B cell (primary cell): ENCODE data around the gene EARS2. TPM values are rescaled to one million over a fixed set of nuclear protein-coding genes. Genes with fewer than 3 reads are reported as not detected.
A peak's percentile ranks its signal among the peaks of the same experiment; 100 is the strongest.

ENCODE experiments used
- ATAC-seq: fragments of 200-7000 bp; cut with Tn5 transposase; one replicate; pipeline ENCODE4 v1.10.0; 2021; ENCODE audit warnings: low read depth, mild to moderate bottlenecking, moderate number of reproducible peaks, moderate library complexity
- CTCF ChIA-PET: fragments of 350-600 bp; sonication (Branson Sonifier 250); formaldehyde crosslinking; loops from one replicate; lab custom pipeline; 2021; ENCODE audit warnings: antibody characterized with exemption, inconsistent platforms; lab: Charles Lee
- POLR2A ChIA-PET: fragments of 350-600 bp; sonication (Branson Sonifier 250); formaldehyde crosslinking; loops from one replicate; lab custom pipeline; 2021; ENCODE audit warnings: antibody characterized with exemption; lab: Charles Lee
- DNase-seq: peaks from one replicate; pipeline ENCODE4 v3.0.0; 2013
- H2AFZ ChIP-seq: 2 replicates; pipeline ENCODE4 v1.6.1; 2012; ENCODE audit warnings: mild to moderate bottlenecking, low read depth, low read length; ENCODE audit not compliant: insufficient read depth, poor library complexity, severe bottlenecking
- H3K27ac ChIP-seq, 2 donors: 1 replicate in 1 of 2; 2 replicates in 1 of 2; pipeline ENCODE4 v1.5.1; 2012 to 2013; ENCODE audit warnings: low read length in 2 of 2, mild to moderate bottlenecking in 2 of 2, moderate library complexity in 1 of 2
- H3K27me3 ChIP-seq, 4 experiments: fragments of 200-600 bp in 1 of 4; sonication (generic) in 1 of 4; replicated peaks in 1 of 4; 1 replicate in 2 of 4; 2 replicates in 2 of 4; pipeline versions ENCODE4 v1.6.1 to v1.7.0; 2013 to 2016; ENCODE audit warnings: low read length in 3 of 4, mild to moderate bottlenecking in 2 of 4, mixed read lengths in 1 of 4, moderate library complexity in 1 of 4; ENCODE audit not compliant: insufficient read depth in 4 of 4, control insufficient read depth in 3 of 4; ENCODE audit errors: control extremely low read depth in 1 of 4
- H3K36me3 ChIP-seq, 2 experiments: replicated peaks in 1 of 2; 1 replicate in 1 of 2; 2 replicates in 1 of 2; pipeline versions ENCODE4 v1.6.1 to v1.7.1; 2013; ENCODE audit warnings: low read length in 1 of 2; ENCODE audit not compliant: insufficient read depth in 2 of 2, control insufficient read depth in 1 of 2; ENCODE audit errors: control extremely low read depth in 1 of 2, extremely low read depth in 1 of 2
- H3K4me1 ChIP-seq, 2 donors: fragments of 200-600 bp in 1 of 2; sonication (generic) in 1 of 2; 1 replicate in 1 of 2; 2 replicates in 1 of 2; pipeline versions ENCODE4 v1.5.1 to v1.6.1; 2013 to 2017; ENCODE audit warnings: low read length in 2 of 2; ENCODE audit not compliant: control insufficient read depth in 2 of 2, insufficient read depth in 2 of 2
- H3K4me2 ChIP-seq: replicated peaks from 2 replicates; pipeline ENCODE3; 2012; ENCODE audit warnings: mild to moderate bottlenecking, low read depth, low read length; ENCODE audit not compliant: poor library complexity, severe bottlenecking
- H3K4me3 ChIP-seq, 5 experiments: fragments of 200-600 bp in 1 of 5; sonication (generic) in 1 of 5; 1 replicate in 3 of 5; 2 replicates in 2 of 5; pipeline versions ENCODE4 v1.5.1 to v1.7.0; 2011 to 2016; ENCODE audit warnings: low read length in 4 of 5, mild to moderate bottlenecking in 4 of 5, low read depth in 2 of 5, control low read depth in 1 of 5, moderate library complexity in 1 of 5; ENCODE audit not compliant: insufficient read depth in 1 of 5; ENCODE audit errors: control extremely low read depth in 1 of 5, extremely low read depth in 1 of 5
- H3K79me2 ChIP-seq: fragments of 200-600 bp; sonication (generic); one replicate; pipeline ENCODE4 v1.6.0; 2016; ENCODE audit warnings: low read length; ENCODE audit not compliant: control insufficient read depth, insufficient read depth
- H3K9ac ChIP-seq: fragments of 200-600 bp; sonication (generic); 2 replicates; pipeline ENCODE4 v1.6.1; 2017; ENCODE audit warnings: mild to moderate bottlenecking, low read length, moderate library complexity
- H3K9me3 ChIP-seq, 3 donors: one replicate each; pipeline versions ENCODE4 v1.6.1 to v1.7.1; 2013; ENCODE audit warnings: low read length in 2 of 3; ENCODE audit not compliant: control insufficient read depth in 2 of 3, insufficient read depth in 1 of 3; ENCODE audit errors: control extremely low read depth in 1 of 3
- H4K20me1 ChIP-seq: 2 replicates; pipeline ENCODE4 v1.6.0; 2012; ENCODE audit warnings: mild to moderate bottlenecking, low read length; ENCODE audit not compliant: insufficient read depth, control insufficient read depth, poor library complexity, severe bottlenecking
- H3K27ac Mint-ChIP-seq: one replicate; pipeline ENCODE4 v1.8.0; 2021; ENCODE audit warnings: mixed read lengths
- H3K27me3 Mint-ChIP-seq: one replicate; pipeline ENCODE4 v1.8.0; 2021; ENCODE audit warnings: mixed read lengths
- H3K4me1 Mint-ChIP-seq: one replicate; pipeline ENCODE4 v1.8.0; 2021; ENCODE audit warnings: mixed read lengths
- H3K4me3 Mint-ChIP-seq: one replicate; pipeline ENCODE4 v1.8.0; 2021; ENCODE audit warnings: mixed read lengths
- H3K9me3 Mint-ChIP-seq: one replicate; pipeline ENCODE4 v1.8.0; 2022; ENCODE audit warnings: mixed read lengths; ENCODE audit not compliant: insufficient read depth
- EZH2 ChIP-seq: IDR thresholded peaks from 2 replicates; pipeline ENCODE4 v1.6.1; 2012; ENCODE audit warnings: borderline replicate concordance, low read depth, mild to moderate bottlenecking, moderate library complexity, low read length; ENCODE audit not compliant: insufficient read depth, poor library complexity, severe bottlenecking
- WGBS: methylation state at CpG from one replicate; pipeline ENCODE4 v1.1.5; 2013; ENCODE audit warnings: missing lambda C conversion rate; ENCODE audit not compliant: insufficient coverage; 5-methylcytosine and 5-hydroxymethylcytosine counted together
- intact Hi-C: fragments of 100-400 bp; cut with micrococcal nuclease; formaldehyde crosslinking; loops from one replicate; pipeline ENCODE4 v1.10.0; 2022
- polyA plus RNA-seq: library from polyadenylated mRNA; depleted of rRNA; stranded (reverse); fragments of >200 nt; gene quantifications from 2 replicates; pipeline ENCODE4 v1.2.3, GENCODE V29; 2012
- total RNA-seq, 2 donors: library from RNA; stranded (reverse); fragments of 120-200 nt in 1 of 2; gene quantifications; 1 replicate in 1 of 2; 2 replicates in 1 of 2; pipeline versions ENCODE4 v1.2.3 to v1.2.4, GENCODE V29; 2013 to 2022
- TF ChIP-seq, protein P1 (sequence below): fragments of 200-600 bp; IDR thresholded peaks from one replicate; pipeline ENCODE4 v1.8.0; 2022; ENCODE audit warnings: antibody characterized with exemption, mild to moderate bottlenecking

The EARS2 gene
- total and polyA plus RNA-seq, 2 donors (not counting 1 experiment from before 2014, with no cell fraction given) = 14.6 to 15.1 TPM

DNA sequence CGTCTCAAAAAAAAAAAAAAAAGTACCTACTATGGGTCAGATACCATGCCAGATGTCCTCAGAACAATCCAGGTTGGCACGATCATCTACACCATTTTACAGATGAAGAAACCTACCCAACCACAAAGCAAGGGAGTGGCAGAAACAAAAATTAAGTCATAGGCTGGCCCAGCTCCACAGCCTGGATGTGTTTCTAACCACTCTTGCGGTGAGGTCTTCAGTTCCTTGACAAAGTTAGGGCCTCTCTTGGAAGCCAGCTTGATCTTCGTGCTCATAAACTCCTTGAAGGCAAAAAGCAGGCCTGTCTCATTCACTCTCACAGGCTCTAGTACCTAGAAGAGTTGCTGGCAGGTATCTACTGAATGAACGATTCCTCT, 53.1 kb downstream of the EARS2 start:
- Mint-ChIP-seq H3K4me1 (peaks cover 90% of the 10 kb centered on the region), H3K9me3 (no peaks in the 10 kb centered on the region), H3K27ac (peak overlapping the region; percentile 90), H3K27me3 (no peaks in the 10 kb centered on the region), H3K4me3 (peak overlapping the region; percentile 94)
- H3K79me2 ChIP-seq = peaks cover 99% of the 10 kb centered on the region
- POLR2A ChIA-PET = interaction anchor here (1.3 kb wide), 1 partner anchor 54 kb away, joined by 6 read pairs; the partner anchor contains the start of gene UBFD1
- H4K20me1 ChIP-seq = peaks cover 86% of the 10 kb centered on the region
- peak overlapping the region in 3 of 5 experiments; percentile 1 to 91 (median 64) for H3K4me3 ChIP-seq
- H3K4me1 ChIP-seq = peaks cover 90 to 98% of the 10 kb centered on the region in 2 donors
- intact Hi-C loops = loop anchor here (2.0 kb wide), 1 partner anchor 51 kb away; the partner anchor contains the start of gene COG7
- H3K9ac ChIP-seq = peak overlapping the region; percentile 57
- H3K27me3 ChIP-seq = no peaks in the 10 kb centered on the region
- CTCF ChIA-PET = interaction anchor here (1.0 to 2.8 kb wide), 11 partner anchors 8 to 567 kb away, joined by 3 to 22 read pairs (median 4); no protein-coding TSS in a partner anchor
- no peak for DNase-seq
- peak overlapping the region; percentile 86 to 91 for H3K27ac ChIP-seq
- peak overlapping the region; percentile 92 for H3K4me2 ChIP-seq
- H2AFZ ChIP-seq = no peak overlapping the region
- no peak for TF ChIP-seq EZH2
- TF ChIP-seq, protein P1, sequence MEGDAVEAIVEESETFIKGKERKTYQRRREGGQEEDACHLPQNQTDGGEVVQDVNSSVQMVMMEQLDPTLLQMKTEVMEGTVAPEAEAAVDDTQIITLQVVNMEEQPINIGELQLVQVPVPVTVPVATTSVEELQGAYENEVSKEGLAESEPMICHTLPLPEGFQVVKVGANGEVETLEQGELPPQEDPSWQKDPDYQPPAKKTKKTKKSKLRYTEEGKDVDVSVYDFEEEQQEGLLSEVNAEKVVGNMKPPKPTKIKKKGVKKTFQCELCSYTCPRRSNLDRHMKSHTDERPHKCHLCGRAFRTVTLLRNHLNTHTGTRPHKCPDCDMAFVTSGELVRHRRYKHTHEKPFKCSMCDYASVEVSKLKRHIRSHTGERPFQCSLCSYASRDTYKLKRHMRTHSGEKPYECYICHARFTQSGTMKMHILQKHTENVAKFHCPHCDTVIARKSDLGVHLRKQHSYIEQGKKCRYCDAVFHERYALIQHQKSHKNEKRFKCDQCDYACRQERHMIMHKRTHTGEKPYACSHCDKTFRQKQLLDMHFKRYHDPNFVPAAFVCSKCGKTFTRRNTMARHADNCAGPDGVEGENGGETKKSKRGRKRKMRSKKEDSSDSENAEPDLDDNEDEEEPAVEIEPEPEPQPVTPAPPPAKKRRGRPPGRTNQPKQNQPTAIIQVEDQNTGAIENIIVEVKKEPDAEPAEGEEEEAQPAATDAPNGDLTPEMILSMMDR = no peak
- H3K36me3 ChIP-seq = peaks cover 0 to 49% of the 10 kb centered on the region in 2 experiments
- no peak for ATAC-seq
- WGBS = 79% methylated on average over 4 of the region's 5 CpGs
- H3K9me3 ChIP-seq = no peaks in the 10 kb centered on the region

GRCh38 chr16:23502466-23502865, 54.7 kb downstream of the EARS2 start:
- Mint-ChIP-seq H3K27ac (peak overlapping the region; percentile 72), H3K4me1 (peaks cover 90% of the 10 kb centered on the region), H3K9me3 (no peaks in the 10 kb centered on the region), H3K27me3 (no peaks in the 10 kb centered on the region), H3K4me3 (peak overlapping the region; percentile 29)
- DNase-seq (no peak), ATAC-seq (no peak)
- intact Hi-C loops = no loop called here
- no peaks in the 10 kb centered on the region for H3K9me3 ChIP-seq
- peaks cover 90% of the 10 kb centered on the region for H4K20me1 ChIP-seq
- H3K9ac ChIP-seq = no peak overlapping the region
- TF ChIP-seq, protein P1 = no peak
- no peak for TF ChIP-seq EZH2
- H3K36me3 ChIP-seq = peaks cover 0 to 47% of the 10 kb centered on the region in 2 experiments
- H2AFZ ChIP-seq = no peak overlapping the region
- H3K27me3 ChIP-seq = no peaks in the 10 kb centered on the region
- ChIA-PET POLR2A (no interaction called here), CTCF (interaction anchor here (0.9 kb wide), 1 partner anchor 88 kb away, joined by 3 read pairs; no protein-coding TSS in a partner anchor)
- H3K4me3 ChIP-seq = no peak overlapping the region
- H3K79me2 ChIP-seq = peaks cover 99% of the 10 kb centered on the region
- H3K27ac ChIP-seq = peak overlapping the region in 1 of 2 donors; percentile 71
- peak overlapping the region; percentile 29 for H3K4me2 ChIP-seq
- 58% methylated on average over 2 of the region's 2 CpGs for whole genome bisulfite sequencing
- H3K4me1 ChIP-seq = peaks cover 97 to 98% of the 10 kb centered on the region in 2 donors
